ENCODE measurements around the gene KBTBD12.
A peak's percentile ranks its signal among the peaks of the same experiment; 100 is the strongest.
"Not testable (repeated sequence)": the region's sequence is repeated elsewhere in the genome, so short reads cannot be mapped to it uniquely, and the experiment has no call there.

The KBTBD12 gene

DNA sequence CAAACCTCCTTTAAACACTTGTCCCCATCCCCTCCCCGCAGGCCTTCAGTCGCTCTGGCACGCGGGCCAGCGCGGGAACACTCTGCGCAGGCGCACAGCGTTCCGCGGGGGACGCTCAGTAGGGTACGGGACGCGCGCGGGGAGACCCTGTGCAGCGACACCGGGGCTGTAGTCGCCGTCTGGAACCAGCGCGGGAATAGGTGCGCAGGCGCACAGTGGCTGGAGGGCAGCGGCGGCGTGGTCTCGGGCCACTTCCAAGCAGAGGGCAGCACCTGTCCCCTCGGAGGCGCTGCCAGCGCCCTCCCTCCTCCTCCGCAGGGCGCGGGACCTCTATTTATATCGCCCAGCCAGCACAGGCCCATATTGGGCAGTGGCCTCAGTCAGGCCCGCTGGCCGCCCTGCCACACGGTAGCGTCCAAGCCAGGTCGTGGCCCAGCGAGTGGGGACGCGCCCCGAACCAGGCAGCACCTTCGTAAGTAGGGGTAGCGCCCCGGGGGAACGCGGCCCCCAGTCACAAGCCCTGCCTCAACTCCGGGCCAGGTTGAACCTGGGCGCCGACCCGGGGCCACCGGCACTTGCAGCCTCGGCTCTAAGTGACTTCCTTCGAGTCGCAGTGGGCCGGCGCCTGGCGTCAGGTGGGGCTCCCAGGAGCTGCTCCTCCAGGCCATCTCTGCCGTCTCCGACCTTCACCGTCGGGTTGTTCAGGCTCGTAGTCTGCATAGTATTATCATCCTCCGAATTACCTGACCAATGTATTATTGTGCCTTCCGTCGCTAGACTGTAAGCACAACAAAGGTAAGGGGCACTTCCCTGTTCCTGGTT lies at the start of gene KBTBD12:
Gene KBTBD12 (plus strand): TSS at position 118 of the 822 bp plus-strand sequence. CDS start 7,830 bp downstream, outside the sequence.
- peaks cover 2% of the 10 kb centered on the region for H3K4me1 Mint-ChIP-seq (ENCODE audit: low read depth)
- no peak within 1 kb of the TSS for H3K27ac Mint-ChIP-seq
- no peaks in the 10 kb centered on the region for H3K36me3 Mint-ChIP-seq (ENCODE audit: low read depth)
- DNase-seq (ENCODE audit: low spot score): no peak
- H3K9me3 Mint-ChIP-seq: no peaks in the 10 kb centered on the region
- peaks cover 49% of the 10 kb centered on the region for H3K27me3 Mint-ChIP-seq (ENCODE audit: low read depth)
- H3K4me3 Mint-ChIP-seq: peak within 1 kb of the TSS; percentile 16

GRCh38 chr3:127865941-127866340 lies 49.1 kb upstream of the KBTBD12 start:
- Mint-ChIP-seq H3K36me3 (ENCODE audit: low read depth) (no peaks in the 10 kb centered on the region), H3K27me3 (ENCODE audit: low read depth) (peaks cover 3% of the 10 kb centered on the region), H3K4me1 (ENCODE audit: low read depth) (peaks cover 1% of the 10 kb centered on the region), H3K27ac (no peak overlapping the region), H3K4me3 (no peak overlapping the region), H3K9me3 (no peaks in the 10 kb centered on the region)
- DNase-seq (ENCODE audit: low spot score): peak; percentile 13

GRCh38 chr3:127867412-127867811 lies 47.6 kb upstream of the KBTBD12 start:
- H3K27ac Mint-ChIP-seq: no peak overlapping the region
- no peak overlapping the region for H3K4me3 Mint-ChIP-seq
- H3K9me3 Mint-ChIP-seq: no peaks in the 10 kb centered on the region
- no peaks in the 10 kb centered on the region for H3K36me3 Mint-ChIP-seq (ENCODE audit: low read depth)
- H3K27me3 Mint-ChIP-seq (ENCODE audit: low read depth): peaks cover 3% of the 10 kb centered on the region
- DNase-seq (ENCODE audit: low spot score): no peak
- H3K4me1 Mint-ChIP-seq (ENCODE audit: low read depth): peaks cover 1% of the 10 kb centered on the region

- Mint-ChIP-seq H3K4me1 (ENCODE audit: low read depth) (peaks cover 1% of the 10 kb centered on the region), H3K4me3 (no peak overlapping the region), H3K36me3 (ENCODE audit: low read depth) (no peaks in the 10 kb centered on the region), H3K27me3 (ENCODE audit: low read depth) (peaks cover 3% of the 10 kb centered on the region), H3K27ac (no peak overlapping the region), H3K9me3 (no peaks in the 10 kb centered on the region)
- no peak for DNase-seq (ENCODE audit: low spot score)
Observed at GRCh38 chr3:127867986-127868385, 47.0 kb upstream of the KBTBD12 start.

DNA sequence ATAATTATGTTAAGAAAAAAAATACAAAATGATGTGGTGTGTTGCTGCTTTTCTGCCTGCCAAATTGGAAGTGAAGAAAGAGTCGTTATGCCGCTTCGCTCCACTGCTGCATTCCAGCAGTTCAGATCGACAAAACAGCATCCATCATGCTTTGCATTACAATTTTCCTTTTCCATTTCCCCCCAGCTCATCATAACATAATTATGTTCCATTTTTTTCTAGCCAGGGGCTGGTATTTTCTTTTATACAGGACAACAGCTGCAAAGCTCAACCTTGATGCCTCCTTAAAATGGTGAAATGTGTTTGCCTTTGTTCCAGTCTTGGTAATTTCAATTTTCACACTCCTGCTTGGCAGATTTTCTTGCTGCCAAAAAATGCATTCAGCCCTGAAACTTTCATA lies 44.9 kb upstream of the KBTBD12 start:
- no peak for DNase-seq (ENCODE audit: low spot score)
- no peak overlapping the region for H3K27ac Mint-ChIP-seq

DNA sequence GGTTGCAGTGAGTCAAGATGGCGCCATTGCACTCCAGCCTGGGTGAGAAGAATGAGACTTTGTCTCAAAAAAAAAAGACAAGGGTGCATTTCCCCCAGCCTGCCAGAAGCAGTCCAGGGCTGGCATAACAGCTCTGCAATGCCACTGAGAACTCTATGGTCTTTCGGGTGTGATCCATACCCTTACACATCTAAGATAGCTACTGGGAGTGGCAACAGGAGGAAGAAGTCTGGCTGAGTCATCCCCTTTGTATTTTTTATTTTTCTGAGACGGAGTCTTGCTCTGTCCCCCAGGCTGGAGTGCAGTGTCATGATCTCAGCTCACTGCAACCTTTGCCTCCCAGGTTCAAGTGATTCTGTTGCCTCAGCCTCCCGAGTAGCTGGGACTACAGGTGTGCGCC lies 40.9 kb upstream of the KBTBD12 start:
- not testable (repeated sequence) for DNase-seq (ENCODE audit: low spot score); H3K27ac Mint-ChIP-seq; H3K9me3 Mint-ChIP-seq; H3K36me3 Mint-ChIP-seq (ENCODE audit: low read depth); H3K4me1 Mint-ChIP-seq (ENCODE audit: low read depth); H3K4me3 Mint-ChIP-seq
- H3K27me3 Mint-ChIP-seq (ENCODE audit: low read depth): peaks cover 14% of the 10 kb centered on the region

More for the DNA sequence above, 44.9 kb upstream of the KBTBD12 start:
- H3K4me3 Mint-ChIP-seq: no peak overlapping the region
- H3K36me3 Mint-ChIP-seq (ENCODE audit: low read depth): no peaks in the 10 kb centered on the region
- H3K9me3 Mint-ChIP-seq: no peaks in the 10 kb centered on the region
- H3K4me1 Mint-ChIP-seq (ENCODE audit: low read depth): peaks cover 1% of the 10 kb centered on the region
- H3K27me3 Mint-ChIP-seq (ENCODE audit: low read depth): peaks cover 3% of the 10 kb centered on the region

DNA sequence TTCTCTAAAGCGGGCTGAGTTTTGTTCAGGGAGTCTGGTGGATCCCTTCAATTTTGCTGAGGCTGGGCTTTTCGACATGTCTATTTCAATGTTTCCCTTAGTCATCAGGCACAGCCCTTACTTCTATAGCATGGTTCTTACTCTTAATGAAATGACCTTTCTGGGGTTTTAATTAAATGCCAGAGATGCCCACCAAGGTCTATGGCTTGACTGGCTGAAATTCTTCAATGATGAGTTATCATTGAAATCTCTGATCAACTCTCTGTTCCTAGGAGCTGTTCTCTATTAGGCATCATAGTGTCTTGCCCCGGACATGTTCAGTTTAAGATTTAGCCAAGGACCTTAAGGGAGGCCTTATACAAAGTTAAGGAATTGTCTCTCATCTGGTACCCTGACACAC lies 33.4 kb upstream of the KBTBD12 start:
- Mint-ChIP-seq H3K4me1 (ENCODE audit: low read depth) (no peaks in the 10 kb centered on the region), H3K9me3 (no peaks in the 10 kb centered on the region), H3K4me3 (no peak overlapping the region), H3K36me3 (ENCODE audit: low read depth) (no peaks in the 10 kb centered on the region), H3K27me3 (ENCODE audit: low read depth) (peaks cover 10% of the 10 kb centered on the region), H3K27ac (no peak overlapping the region)
- DNase-seq (ENCODE audit: low spot score): no peak

DNA sequence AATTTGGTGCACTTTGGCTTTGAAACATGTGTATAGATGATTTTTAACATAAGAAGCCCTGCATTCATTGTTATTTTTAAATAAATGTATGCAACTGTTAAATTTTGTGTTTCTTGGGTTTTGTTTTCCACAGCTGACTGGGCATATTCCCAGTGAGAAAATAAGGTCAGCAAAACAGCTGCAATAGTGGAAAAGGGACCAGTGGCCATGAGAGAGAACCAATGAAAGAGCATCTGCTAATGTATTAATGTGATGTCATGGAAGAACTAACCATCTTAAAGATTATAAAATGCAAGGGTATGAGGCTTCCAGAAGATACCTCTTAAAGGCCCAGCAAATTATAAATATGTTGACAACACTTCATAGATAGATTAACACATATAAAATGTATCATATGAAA lies 31.0 kb upstream of the KBTBD12 start:
- no peaks in the 10 kb centered on the region for H3K4me1 Mint-ChIP-seq (ENCODE audit: low read depth)
- no peak overlapping the region for H3K4me3 Mint-ChIP-seq
- no peaks in the 10 kb centered on the region for H3K9me3 Mint-ChIP-seq
- H3K36me3 Mint-ChIP-seq (ENCODE audit: low read depth): no peaks in the 10 kb centered on the region
- DNase-seq (ENCODE audit: low spot score): no peak
- peaks cover 5% of the 10 kb centered on the region for H3K27me3 Mint-ChIP-seq (ENCODE audit: low read depth)
- no peak overlapping the region for H3K27ac Mint-ChIP-seq

DNA sequence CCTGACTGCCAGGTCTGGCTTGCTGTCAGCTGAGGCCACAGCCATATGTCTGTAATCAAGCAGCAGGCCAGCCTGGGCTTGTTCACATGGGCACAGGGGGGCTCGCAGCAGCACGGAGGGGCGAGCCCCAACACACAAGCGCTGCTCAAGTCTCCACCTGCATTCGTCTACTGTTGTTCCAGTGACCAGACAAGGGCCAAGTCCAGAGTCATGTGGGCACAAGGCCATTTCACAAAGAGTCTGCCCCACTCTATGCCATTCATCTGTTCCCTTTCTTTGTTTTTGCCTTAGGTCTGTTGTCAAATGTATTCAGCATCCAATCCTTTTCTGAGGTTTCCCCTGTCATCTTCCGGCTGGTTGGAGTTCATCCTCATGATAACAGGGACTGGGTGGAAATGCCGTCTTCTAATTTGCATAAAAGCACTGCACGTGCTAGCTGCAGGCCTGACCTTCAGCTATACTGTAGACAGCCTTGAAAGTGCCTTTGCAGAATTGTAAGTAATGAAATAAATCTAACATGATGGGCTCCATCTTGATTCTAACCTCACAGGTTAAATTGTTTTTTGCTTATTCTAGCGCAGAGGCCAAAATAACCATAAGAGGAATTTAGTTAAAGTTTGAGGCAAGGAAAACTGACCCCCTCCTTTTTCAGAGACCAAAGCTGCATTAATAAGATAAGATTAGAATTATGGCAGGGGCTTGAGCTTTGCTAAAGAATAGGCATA lies 28.6 kb upstream of the KBTBD12 start:
- Mint-ChIP-seq H3K36me3 (ENCODE audit: low read depth) (peaks cover 2% of the 10 kb centered on the region), H3K9me3 (peaks cover 12% of the 10 kb centered on the region), H3K4me1 (ENCODE audit: low read depth) (peaks cover 3% of the 10 kb centered on the region), H3K27ac (no peak overlapping the region), H3K4me3 (no peak overlapping the region), H3K27me3 (ENCODE audit: low read depth) (peaks cover 3% of the 10 kb centered on the region)
- DNase-seq (ENCODE audit: low spot score): no peak

DNA sequence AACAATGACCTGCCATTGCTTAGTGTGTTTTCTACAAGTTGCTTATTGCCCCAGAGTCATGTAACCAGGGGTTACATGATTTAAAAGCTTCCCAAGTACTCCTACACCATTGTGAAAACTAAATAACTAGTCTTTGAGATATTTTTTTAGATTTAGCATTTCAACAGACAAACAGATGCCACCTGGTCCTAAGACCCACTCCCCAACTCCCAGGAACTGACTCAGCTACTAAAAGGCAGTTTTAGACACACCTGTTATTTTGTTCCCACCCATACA lies 28.1 kb upstream of the KBTBD12 start:
- DNase-seq (ENCODE audit: low spot score): no peak
- Mint-ChIP-seq H3K27me3 (ENCODE audit: low read depth) (peaks cover 3% of the 10 kb centered on the region), H3K4me1 (ENCODE audit: low read depth) (peaks cover 3% of the 10 kb centered on the region), H3K36me3 (ENCODE audit: low read depth) (peaks cover 2% of the 10 kb centered on the region), H3K27ac (no peak overlapping the region), H3K9me3 (peaks cover 13% of the 10 kb centered on the region), H3K4me3 (no peak overlapping the region)

DNA sequence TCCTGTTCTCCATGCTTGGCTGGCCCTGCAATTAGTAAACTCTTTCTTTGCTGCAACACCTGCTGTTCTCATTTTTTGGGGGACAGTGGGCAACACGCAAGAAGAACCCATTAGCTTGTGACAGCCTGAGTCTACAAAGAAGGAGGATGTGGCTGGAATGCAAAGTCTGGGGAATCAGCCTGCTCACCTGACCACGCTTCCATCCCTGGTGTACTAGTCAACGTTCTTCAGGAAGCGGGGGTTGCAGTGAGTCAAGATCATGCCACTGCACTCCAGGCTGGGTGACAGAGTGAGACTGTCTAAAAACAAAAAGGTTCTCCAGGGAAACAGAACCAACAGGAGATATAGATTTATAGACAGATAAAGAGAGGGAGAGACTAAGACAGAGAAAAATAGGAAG lies 27.7 kb upstream of the KBTBD12 start:
- DNase-seq (ENCODE audit: low spot score): no peak
- no peak overlapping the region for H3K27ac Mint-ChIP-seq
- peaks cover 2% of the 10 kb centered on the region for H3K36me3 Mint-ChIP-seq (ENCODE audit: low read depth)

DNA sequence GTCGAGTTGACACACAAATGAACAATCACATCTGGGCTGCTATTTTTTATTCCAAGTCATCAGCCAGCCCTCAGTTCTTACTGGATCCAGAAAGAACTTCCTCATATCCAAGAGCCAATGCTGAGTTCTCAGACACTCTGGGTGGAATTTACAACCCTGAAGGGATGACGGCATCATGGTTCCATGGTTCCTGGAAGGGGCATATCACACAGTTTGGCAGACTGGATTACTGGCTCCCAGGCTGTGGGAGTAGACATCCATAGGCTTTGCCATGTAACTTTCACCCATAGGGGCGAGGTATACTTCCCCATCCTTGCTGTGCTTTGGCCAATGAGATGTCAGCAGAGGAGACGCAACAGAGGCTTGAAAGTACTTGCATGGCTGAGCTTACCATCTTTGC lies 26.9 kb upstream of the KBTBD12 start:
- H3K4me1 Mint-ChIP-seq (ENCODE audit: low read depth): peaks cover 3% of the 10 kb centered on the region
- no peak overlapping the region for H3K4me3 Mint-ChIP-seq
- peaks cover 3% of the 10 kb centered on the region for H3K27me3 Mint-ChIP-seq (ENCODE audit: low read depth)
- H3K27ac Mint-ChIP-seq: no peak overlapping the region
- DNase-seq (ENCODE audit: low spot score): no peak
- peaks cover 13% of the 10 kb centered on the region for H3K9me3 Mint-ChIP-seq
- peaks cover 2% of the 10 kb centered on the region for H3K36me3 Mint-ChIP-seq (ENCODE audit: low read depth)

More for the DNA sequence above, 27.7 kb upstream of the KBTBD12 start:
- peaks cover 13% of the 10 kb centered on the region for H3K9me3 Mint-ChIP-seq
- peaks cover 3% of the 10 kb centered on the region for H3K4me1 Mint-ChIP-seq (ENCODE audit: low read depth)
- peaks cover 3% of the 10 kb centered on the region for H3K27me3 Mint-ChIP-seq (ENCODE audit: low read depth)
- H3K4me3 Mint-ChIP-seq: no peak overlapping the region

- H3K27me3 Mint-ChIP-seq (ENCODE audit: low read depth): peaks cover 3% of the 10 kb centered on the region
- no peak for DNase-seq (ENCODE audit: low spot score)
- peaks cover 3% of the 10 kb centered on the region for H3K4me1 Mint-ChIP-seq (ENCODE audit: low read depth)
- H3K9me3 Mint-ChIP-seq: peaks cover 13% of the 10 kb centered on the region
- peaks cover 2% of the 10 kb centered on the region for H3K36me3 Mint-ChIP-seq (ENCODE audit: low read depth)
- no peak overlapping the region for H3K4me3 Mint-ChIP-seq
- no peak overlapping the region for H3K27ac Mint-ChIP-seq
Observed at GRCh38 chr3:127888564-127889107, 26.4 kb upstream of the KBTBD12 start.

DNA sequence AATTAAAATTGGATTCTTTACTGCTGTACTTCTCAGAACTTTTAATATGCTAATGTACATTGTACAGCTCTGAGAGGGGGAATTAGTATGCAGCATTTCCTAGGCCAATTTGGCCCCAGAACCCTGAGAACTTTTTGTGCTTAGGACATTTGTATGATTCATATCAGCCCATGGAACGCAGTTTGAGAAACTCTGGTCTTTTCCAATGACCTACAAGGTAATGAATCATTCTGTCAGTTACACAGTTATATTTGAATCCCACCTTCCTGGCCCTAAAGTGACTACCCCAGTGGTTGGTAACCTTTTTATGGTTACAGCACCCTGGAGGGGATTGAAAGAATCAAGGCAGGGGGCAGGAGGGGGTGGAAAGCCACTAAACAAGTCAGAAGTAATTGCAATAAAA lies 25.6 kb upstream of the KBTBD12 start:
- no peak for DNase-seq (ENCODE audit: low spot score)
- peaks cover 13% of the 10 kb centered on the region for H3K9me3 Mint-ChIP-seq
- peaks cover 3% of the 10 kb centered on the region for H3K4me1 Mint-ChIP-seq (ENCODE audit: low read depth)
- peaks cover 2% of the 10 kb centered on the region for H3K36me3 Mint-ChIP-seq (ENCODE audit: low read depth)
- no peak overlapping the region for H3K27ac Mint-ChIP-seq
- H3K4me3 Mint-ChIP-seq: no peak overlapping the region
- H3K27me3 Mint-ChIP-seq (ENCODE audit: low read depth): peaks cover 3% of the 10 kb centered on the region

Data from T-helper 2 cell treated with Interferon-gamma antibody and Interleukin-4, amounts not matched to agents 5 μg/mL and 100 μg/mL, for 36 hours (primary cell).